Psoas muscle (tissue), 8 donors: ENCODE data around the gene CHD9. TPM values are rescaled to one million over a fixed set of nuclear protein-coding genes. Genes with fewer than 3 reads are reported as not detected.

Source experiments
- ATAC-seq, 4 donors: fragments of 200-7000 bp; cut with Tn5 transposase; one replicate each; pipeline ENCODE4 v1.9.1; 2020; ENCODE audit warnings: moderate library complexity in 3 of 4, mild to moderate bottlenecking in 2 of 4
- DNase-seq, 2 donors: peaks; one replicate each; pipeline ENCODE4 v3.0.0-alpha.2; 2020
- H3K27ac ChIP-seq: fragments of 200-600 bp; one replicate; pipeline ENCODE4 v1.8.0; 2022
- H3K27me3 ChIP-seq, 3 donors: fragments of 200-600 bp in 1 of 3; one replicate each; pipeline versions ENCODE4 v1.6.1 to v1.8.0; 2013 to 2022; ENCODE audit warnings: low read length in 2 of 3, mild to moderate bottlenecking in 2 of 3, moderate library complexity in 1 of 3; ENCODE audit not compliant: insufficient read depth in 3 of 3
- H3K36me3 ChIP-seq, 2 donors: fragments of 200-600 bp in 1 of 2; one replicate each; pipeline versions ENCODE4 v1.6.1 to v1.8.0; 2013 to 2022; ENCODE audit warnings: low read depth in 1 of 2, mild to moderate bottlenecking in 1 of 2, moderate library complexity in 1 of 2; ENCODE audit not compliant: insufficient read depth in 1 of 2
- H3K4me1 ChIP-seq: fragments of 200-600 bp; one replicate; pipeline ENCODE4 v1.8.0; 2022
- H3K4me3 ChIP-seq: fragments of 200-600 bp; one replicate; pipeline ENCODE4 v1.8.0; 2022; ENCODE audit warnings: mild to moderate bottlenecking
- H3K9me3 ChIP-seq: fragments of 200-600 bp; one replicate; pipeline ENCODE4 v1.8.0; 2022
- WGBS, 3 donors: extraction: QIAGEN DNeasy Blood & Tissue Kit; methylation state at CpG; one replicate each; pipeline versions ENCODE4 v1.1.6 to v1.1.7; 2013; 5-methylcytosine and 5-hydroxymethylcytosine counted together
- intact Hi-C, 2 donors: fragments of 100-400 bp; cut with DNase I; formaldehyde crosslinking; loops; one replicate each; pipeline versions ENCODE4 v1.11.0 to v1.14.2; 2022
- polyA plus RNA-seq, 3 donors: library from polyadenylated mRNA; stranded (reverse); fragments of 200-250 nt; gene quantifications; one replicate each; pipeline ENCODE4 v1.2.3, GENCODE V29; 2013
- total RNA-seq, 4 donors: library from RNA; stranded (reverse); fragmentation: NEBNext Ultra II Directional in 2 of 4; extraction: Animal tissue kit (Norgen Biotek cat#: 25700) in 2 of 4; gene quantifications; one replicate each; pipeline versions ENCODE4 v1.2.1 to v1.2.4, GENCODE V29; 2021 to 2023
- TF ChIP-seq, protein P1 (sequence below): fragments of 200-600 bp; IDR thresholded peaks from one replicate; pipeline ENCODE4 v1.8.0; 2022; ENCODE audit warnings: antibody characterized with exemption
- donor health status: healthy with polysubstance abuse.
- donor health status: DM: no; HTN: no; CAD: no; lungs with moderate emphysema.
- donor health status: Bipolar disorder and iron deficiency.
- donor health status: healthy.
- donor health status: DM: yes; HTN: yes; CAD: no.
- donor health status: DM: no; HTN: no; CAD: no.
- donor health status: DM: no; HTN: no; CAD: no.
- donor health status: DM: yes; HTN: yes; CAD: no.

The CHD9 gene
- total and polyA plus RNA-seq, 7 donors, result 5.8 to 47.9 (median 36.4) TPM

DNA sequence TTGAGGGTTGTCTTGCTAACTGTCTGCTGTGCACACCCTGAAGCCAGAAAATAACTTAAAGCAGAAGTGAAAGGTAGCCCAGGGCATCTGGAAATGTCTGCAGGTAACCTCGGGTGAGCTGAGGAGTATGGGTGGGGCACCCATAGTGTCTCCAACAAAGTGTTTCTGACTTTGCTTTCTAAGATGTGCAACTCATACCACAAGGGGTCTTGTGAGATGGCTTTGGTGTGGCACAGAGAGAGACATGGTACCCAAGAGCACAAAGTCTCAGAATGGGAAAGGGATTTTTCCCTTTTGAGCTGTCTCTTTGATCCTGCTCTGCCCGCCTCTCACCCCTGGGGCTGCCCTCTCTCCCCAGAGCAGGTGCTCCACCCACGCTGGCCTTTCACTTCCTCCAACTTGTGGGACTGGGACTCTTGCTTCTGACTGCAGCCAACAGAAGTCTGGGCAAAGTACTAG is 6.9 kb downstream of the CHD9 start:
- Histone ChIP-seq H3K4me1 (peaks cover 36% of the 10 kb centered on the region), H3K27me3 (no peaks in the 10 kb centered on the region), H3K27ac (peak overlapping the region; percentile 5), H3K4me3 (no peak overlapping the region), H3K36me3 (no peaks in the 10 kb centered on the region), H3K9me3 (no peaks in the 10 kb centered on the region)
- intact Hi-C loops, result loop anchor here in 1 of 2 donors (2.0 kb wide), 1 partner anchor 33 kb away; no protein-coding TSS in a partner anchor
- DNase-seq (peak in 1 of 2 donors; percentile 49), ATAC-seq (peak in 3 of 4 donors; percentile 29 to 44 (median 35))
- TF ChIP-seq, protein P1, sequence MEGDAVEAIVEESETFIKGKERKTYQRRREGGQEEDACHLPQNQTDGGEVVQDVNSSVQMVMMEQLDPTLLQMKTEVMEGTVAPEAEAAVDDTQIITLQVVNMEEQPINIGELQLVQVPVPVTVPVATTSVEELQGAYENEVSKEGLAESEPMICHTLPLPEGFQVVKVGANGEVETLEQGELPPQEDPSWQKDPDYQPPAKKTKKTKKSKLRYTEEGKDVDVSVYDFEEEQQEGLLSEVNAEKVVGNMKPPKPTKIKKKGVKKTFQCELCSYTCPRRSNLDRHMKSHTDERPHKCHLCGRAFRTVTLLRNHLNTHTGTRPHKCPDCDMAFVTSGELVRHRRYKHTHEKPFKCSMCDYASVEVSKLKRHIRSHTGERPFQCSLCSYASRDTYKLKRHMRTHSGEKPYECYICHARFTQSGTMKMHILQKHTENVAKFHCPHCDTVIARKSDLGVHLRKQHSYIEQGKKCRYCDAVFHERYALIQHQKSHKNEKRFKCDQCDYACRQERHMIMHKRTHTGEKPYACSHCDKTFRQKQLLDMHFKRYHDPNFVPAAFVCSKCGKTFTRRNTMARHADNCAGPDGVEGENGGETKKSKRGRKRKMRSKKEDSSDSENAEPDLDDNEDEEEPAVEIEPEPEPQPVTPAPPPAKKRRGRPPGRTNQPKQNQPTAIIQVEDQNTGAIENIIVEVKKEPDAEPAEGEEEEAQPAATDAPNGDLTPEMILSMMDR, result no peak
- WGBS, 3 donors, result 21 to 33% (median 27%) methylated on average over 3 of the region's 3 CpGs

DNA sequence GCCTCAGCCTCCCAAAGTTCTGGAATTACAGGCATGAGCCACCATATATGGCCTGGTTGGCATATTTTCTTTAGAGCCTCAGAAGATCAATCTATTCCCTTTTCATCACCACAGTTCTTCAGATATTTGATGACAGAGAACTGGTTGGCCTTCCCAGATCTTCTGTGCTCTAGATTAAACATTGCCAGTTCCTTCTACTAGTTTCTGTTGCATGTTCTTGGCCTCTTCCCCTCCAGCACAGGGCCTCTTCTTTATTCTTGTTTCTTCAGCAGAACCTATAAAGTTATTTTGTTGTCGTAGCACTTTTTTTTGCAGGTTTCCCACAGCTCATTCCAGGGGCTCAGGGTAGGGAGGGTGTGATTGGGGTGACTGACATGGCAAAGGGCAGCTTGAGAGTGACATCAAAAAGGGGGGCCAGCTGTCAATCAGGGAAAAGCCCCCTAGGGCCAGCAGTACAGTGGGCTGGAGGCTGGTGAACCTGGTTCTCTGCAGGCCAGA is 9.3 kb downstream of the CHD9 start:
- Histone ChIP-seq H3K4me3 (no peak overlapping the region), H3K9me3 (no peaks in the 10 kb centered on the region), H3K4me1 (peaks cover 20% of the 10 kb centered on the region), H3K27me3 (no peaks in the 10 kb centered on the region), H3K27ac (no peak overlapping the region), H3K36me3 (no peaks in the 10 kb centered on the region)
- DNase-seq (no peak), ATAC-seq (no peak)
- intact Hi-C loops, result no loop called here
- 88 to 91% (median 91%) methylated on average over 1 of the region's 1 CpG for WGBS, 3 donors
- TF ChIP-seq, protein P1, result no peak

DNA sequence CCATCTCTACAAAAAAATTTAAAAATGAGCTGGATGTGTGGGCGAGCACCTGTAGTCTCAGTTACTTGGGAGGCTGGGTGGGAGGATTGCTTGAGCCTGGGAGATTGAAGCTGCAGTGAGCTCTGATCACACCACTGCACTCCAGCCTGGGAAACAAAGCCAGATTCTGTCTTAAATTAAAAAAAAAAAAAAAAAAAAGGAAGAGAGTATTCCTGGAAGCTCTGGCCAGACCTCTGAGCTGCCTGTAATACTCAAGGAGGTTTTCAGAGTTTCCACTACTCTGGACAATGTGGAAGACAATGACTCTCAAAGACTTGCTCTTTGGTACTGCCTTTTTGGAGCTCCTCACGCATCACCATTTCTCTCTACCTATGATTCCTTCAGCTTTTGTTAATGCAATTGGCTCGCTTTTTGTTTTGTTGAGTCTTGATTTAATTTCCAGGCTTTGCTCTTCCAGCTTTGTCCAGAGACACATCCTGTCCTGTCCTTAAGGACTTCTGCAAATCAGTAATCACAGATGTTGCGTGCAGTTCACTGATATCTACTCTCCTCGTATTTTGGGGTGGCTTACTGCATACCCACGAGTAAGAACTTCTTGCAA is 10.8 kb downstream of the CHD9 start:
- TF ChIP-seq, protein P1, result no peak
- intact Hi-C loops, result no loop called here
- Histone ChIP-seq H3K36me3 (no peaks in the 10 kb centered on the region), H3K4me3 (no peak overlapping the region), H3K27ac (peak overlapping the region; percentile 53), H3K9me3 (no peaks in the 10 kb centered on the region), H3K4me1 (peaks cover 20% of the 10 kb centered on the region), H3K27me3 (no peaks in the 10 kb centered on the region)
- ATAC-seq, result peak in 2 of 4 donors; percentile 43 to 52
- no peak for DNase-seq
- 60 to 65% (median 60%) methylated on average over 6 of the region's 6 CpGs for WGBS, 3 donors

DNA sequence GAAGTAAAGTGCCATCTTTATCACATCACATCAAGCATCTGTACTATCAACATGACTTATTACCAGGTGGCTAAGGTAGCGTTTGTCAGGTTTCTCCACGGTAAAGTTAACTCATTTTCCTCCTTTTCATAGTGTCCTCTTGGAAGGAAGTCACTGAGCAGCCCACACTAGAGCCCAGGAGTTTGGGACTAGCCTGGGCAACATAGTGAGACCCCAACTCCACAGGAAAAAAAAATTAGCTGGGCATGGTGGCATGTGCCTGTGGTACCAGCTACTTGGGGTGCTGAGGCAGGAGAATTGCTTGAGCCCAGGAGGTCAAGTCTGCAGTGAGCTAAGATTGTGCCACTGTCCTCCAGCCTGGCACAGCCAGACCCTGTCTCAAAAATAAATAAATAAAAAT is 12.9 kb downstream of the CHD9 start:
- no peak for DNase-seq
- H3K36me3 ChIP-seq, result no peaks in the 10 kb centered on the region
- H3K4me3 ChIP-seq, result no peak overlapping the region
- H3K27ac ChIP-seq, result no peak overlapping the region
- TF ChIP-seq, protein P1, result no peak
- H3K9me3 ChIP-seq, result no peaks in the 10 kb centered on the region
- no peak for ATAC-seq
- intact Hi-C loops, result no loop called here
- H3K4me1 ChIP-seq, result peaks cover 17% of the 10 kb centered on the region
- H3K27me3 ChIP-seq, result no peaks in the 10 kb centered on the region
- 79 to 87% (median 86%) methylated on average over 2 of the region's 2 CpGs for WGBS, 3 donors
